GM19395 (cell line): ENCODE data around the gene DDT.
"Not testable (repeated sequence)": the region's sequence is repeated elsewhere in the genome, so short reads cannot be mapped to it uniquely, and the experiment has no call there.

Experiments used
- ATAC-seq: cut with Tn5 transposase; IDR thresholded peaks from one replicate; pipeline ENCODE4 v1.9.1; 2021; ENCODE audit warnings: mild to moderate bottlenecking, moderate library complexity; ENCODE audit not compliant: unreplicated experiment

DDT gene

DNA sequence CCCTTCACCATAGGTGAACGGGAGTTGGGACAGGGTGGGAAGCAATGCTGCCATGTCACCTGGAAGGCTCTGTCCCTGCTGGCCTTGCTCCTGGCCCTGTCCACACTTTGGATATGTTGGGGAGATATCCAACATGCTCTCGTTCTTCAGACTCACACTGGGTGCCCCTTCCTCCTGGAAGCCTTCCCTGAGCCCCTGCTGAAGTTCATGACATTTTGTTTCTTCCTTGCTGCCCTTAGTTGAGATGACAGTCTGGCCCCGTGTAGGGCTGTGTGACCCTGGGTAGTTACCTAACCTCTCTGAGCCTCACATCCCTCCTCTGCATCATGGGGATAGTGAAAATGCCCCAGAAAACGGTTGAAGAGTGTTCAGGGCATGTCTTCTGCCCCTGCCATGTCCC, 20.8 kb downstream of the DDT start:
- not testable (repeated sequence) for ATAC-seq

DNA sequence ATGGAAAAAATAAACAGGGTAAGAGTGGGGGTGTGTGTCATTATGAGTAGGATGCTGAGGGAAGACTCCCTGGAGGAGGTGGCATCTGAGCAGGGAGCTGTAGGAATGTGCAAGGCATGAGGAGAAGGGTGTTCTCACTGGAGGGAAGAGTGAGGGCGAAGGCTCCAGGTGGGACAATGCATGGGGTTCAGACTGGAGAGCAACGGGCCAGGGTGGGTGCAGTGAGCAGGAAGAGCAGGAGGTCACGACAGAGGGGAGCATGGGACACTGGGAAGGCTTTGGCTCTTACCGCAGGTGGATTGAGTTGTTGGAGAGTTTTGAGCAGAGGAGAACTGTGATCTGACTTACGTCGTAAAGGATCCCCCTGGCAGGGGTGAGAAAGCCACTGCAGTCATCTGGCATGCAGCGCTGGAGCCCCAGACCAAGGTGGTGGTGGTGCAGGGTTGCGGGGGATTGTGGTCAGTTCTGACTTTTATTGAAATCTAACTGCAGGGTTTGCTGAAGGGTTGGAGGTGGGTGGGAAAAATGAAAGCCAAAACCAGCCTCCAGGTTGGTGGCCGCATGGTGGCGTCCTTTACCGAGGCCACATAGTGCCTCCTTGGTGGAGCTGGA, 21.3 kb downstream of the DDT start:
- ATAC-seq: not testable (repeated sequence)

DNA sequence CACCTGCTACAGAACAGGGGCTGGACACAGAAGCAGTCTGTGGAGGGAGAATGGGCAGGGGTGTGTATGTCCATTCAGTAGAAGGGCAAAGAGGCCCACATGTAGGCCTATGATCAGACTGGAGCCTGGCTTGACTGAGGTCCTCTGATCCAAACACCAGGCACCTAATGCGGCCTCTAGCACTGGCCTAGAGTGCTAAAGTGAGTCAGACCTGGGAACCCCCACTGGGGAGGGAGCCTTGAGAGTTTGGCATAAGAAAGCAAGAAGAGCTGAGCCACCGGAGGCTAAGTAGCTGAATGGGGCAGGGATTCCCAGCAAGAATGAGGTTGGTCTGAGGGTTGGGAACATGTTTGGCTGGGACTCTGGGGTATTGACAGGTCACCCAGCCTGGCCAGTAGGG, 22.9 kb downstream of the DDT start:
- ATAC-seq: not testable (repeated sequence)

DNA sequence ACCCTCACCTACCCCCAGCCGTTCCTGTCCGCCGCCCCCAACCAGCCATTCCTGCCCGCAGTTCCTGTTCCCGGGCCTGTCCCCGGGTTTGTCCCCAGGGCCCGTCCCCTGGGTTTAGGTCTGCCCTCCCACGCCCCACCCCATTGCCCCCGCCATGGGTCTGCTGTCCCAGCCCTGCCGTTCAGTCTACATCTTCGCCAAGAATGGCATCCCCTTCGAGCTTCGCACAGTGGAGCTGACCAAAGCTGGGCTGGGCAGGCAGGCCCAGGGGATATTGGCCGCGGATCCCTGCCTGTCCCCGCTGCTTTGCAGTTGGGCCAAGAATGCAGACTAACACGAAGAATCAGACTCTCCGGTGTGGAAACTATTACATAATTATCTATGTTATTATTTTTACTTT, 24.5 kb downstream of the DDT start:
- ATAC-seq: not testable (repeated sequence)

DNA sequence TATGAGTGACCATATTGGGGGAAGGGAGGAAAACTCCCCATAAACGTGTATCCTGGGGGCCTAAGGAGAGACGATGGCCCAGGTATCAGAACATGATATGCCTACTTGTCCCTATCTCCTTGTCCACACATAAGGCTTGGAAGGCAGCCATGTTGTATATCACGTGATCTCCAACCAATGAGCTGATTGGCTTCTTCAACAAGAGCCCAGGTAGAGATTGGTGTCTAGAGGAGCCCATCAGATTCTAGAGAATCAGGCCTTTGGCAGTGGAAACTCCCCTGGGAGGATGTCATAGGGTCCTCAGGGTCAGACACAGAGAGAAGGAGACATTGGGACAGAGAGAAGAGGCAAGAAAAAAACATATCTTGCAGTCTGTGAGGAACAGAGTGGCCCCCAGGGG, 26.9 kb downstream of the DDT start:
- not testable (repeated sequence) for ATAC-seq

DNA sequence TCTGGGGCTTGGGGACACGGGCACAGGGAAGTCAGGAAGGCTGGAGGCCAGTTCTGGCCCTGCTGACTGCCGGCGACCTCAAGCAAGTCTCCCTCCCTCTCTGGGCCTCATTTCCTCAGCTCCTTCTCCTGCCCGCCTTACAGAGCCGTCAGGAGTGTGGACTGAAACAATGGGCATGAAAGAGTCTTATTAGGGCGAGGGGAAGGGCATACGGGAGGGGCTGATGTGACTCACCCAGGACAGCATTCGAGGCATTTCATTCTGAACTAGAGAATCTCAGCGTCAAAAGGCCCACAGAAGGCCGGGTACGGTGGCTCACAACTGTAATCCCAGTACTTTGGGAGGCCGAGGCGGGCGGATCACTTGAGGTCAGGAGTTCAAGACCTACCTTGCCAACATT, 34.1 kb downstream of the DDT start:
- ATAC-seq: not testable (repeated sequence)

DNA sequence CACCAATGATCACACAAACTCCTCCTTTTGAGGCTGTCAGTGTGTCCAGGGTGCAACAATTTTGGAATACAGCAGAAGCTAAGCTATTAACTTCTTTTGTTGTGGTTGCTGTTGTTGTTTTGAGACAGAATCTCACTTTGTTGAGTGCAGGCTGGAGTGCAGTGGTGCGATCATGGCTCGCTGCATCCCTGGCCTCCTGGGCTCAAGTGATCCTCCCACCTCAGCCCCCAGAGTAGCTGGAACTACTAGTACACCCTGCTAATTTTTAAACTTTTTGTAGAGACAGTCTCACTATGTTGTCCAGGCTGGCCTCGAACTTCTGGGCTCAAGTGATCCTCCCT, 35.3 kb downstream of the DDT start:
- ATAC-seq: no peak

DNA sequence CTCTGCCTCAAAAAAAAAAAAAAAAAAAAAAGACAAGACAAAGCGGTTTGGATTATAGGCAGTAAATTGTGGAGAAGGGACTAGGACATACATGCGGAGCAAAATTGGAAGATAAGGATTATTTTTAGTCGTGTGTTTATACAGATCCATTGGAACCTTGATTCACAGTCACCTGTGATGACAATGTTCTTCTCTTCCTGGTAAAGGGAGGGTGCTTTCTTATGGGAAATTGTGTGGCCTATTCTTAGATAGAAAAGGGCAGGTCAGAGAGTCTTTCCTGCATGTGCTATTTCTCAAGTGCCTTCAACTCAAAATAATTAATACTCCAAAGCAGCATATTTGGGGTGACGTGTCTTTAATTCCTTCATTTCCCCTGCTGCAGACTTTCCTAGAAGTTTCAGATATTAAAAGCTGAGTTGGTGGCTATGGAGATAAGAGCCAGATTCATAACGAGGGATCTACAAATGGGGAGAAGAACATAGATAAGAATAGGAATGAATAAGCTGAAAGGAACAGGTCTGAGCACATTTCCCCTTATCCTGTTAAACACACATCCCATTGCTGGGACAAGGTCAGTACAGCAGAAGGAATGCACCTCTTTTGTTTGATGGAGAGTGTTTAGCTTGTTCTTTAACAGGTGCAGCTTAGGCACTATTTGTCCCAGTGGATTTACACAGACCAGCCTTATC, 35.8 kb downstream of the DDT start:
- ATAC-seq: no peak

DNA sequence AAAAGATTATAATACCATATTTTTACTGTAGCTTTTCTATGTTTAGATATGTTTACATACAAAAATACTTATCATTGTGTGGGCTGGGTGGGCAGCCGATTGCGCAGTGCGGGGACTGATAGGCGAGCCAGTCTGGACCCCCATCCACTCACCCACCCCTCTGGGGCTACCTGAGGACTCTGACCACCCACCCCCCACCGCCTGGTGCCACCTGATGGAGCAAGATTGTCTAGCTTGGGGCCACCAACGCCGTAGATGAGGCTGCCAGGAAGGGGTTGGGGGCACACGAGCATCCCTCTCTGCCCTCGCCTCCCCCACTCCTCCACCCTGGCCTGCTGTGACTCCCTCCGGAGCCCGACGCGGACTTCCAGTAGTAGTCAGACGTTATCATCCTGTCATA, 47.7 kb downstream of the DDT start:
- no peak for ATAC-seq

DNA sequence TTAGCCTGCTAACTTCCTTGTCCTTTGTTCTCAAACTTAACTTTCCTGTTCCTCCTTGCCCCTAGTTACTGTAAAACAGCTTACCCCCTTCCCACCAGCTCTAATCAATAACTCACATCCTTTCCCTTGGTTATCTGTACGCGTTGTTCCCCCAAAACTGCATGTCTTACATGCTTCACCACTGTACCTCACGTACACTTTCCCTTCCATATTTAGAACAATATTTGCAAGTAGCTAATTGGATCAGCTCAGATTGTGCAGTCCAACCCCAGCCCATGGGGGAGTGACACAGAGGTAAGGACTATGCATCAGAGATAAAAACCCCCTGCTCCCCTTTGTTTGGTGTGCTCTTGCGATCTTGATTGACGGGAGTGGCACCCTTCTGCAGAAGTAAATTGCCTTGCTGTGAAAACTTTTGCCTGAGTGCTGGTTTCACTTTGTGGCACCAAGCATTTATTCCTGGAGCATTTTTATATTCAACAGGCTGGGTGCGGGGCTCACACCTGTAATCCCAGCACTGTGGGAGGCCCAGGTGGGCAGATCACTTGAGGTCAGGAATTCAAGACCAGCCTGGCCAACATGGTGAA, 49.1 kb downstream of the DDT start:
- ATAC-seq: no peak

DNA sequence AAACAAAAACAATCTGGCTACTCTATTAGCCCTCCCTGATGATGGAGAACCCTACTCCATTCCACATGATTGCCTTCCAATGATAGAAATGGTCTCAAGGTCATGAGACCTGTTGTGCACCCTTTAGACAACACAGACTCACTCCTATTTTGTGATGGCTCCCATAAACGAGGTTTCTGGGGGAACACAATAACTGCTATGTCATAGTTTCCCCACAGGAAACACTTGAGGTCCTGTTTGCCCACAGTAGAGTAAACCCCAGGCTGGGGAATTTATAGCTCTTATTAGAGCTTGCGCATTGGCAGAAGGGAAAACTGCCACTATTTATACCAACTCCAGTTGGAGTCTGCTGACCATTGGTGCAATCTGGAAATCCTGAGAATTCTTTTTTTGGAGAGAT, 51.3 kb downstream of the DDT start:
- no peak for ATAC-seq

DNA sequence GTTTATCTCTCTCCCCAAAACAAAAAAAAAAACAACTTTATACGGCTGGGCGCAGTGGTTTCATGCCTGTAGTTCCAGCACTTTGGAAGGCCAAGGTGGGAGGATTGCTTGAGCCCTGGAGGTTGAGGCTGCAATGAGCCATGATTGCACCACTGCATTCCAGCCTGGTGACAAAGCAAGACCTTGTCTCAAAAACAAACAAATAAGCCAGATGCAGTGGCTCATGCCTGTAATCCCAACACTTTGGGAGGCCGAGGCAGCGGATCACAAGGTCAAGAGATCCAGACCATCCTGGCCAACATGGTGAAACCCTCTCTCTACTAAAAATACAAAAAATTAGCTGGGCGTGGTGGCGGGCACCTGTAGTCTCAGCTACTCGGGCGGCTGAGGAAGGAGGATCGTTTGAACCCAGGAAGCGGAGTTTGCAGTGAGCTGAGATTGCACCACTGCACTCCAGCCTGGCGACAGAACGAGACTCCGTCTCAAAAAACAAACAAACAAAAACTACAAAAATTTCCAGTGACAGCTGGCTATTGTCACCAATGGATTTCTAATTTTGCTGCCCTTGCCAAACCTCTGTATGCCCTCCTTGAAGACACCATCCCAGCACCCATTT, 52.5 kb downstream of the DDT start:
- ATAC-seq: not testable (repeated sequence)
